Germinal center (tissue), 1 donor: ENCODE measurements around the gene MAP3K14.

ENCODE experiments used
- DNase-seq: peaks from one replicate; pipeline ENCODE4 v3.0.0; 2012; ENCODE audit warnings: mixed read lengths, low spot score

The MAP3K14 gene

GRCh38 chr17:45338996-45339535, 22.2 kb upstream of the MAP3K14 start:
- DNase-seq: no peak

GRCh38 chr17:45338023-45338781, 21.4 kb upstream of the MAP3K14 start:
- DNase-seq: no peak

DNA sequence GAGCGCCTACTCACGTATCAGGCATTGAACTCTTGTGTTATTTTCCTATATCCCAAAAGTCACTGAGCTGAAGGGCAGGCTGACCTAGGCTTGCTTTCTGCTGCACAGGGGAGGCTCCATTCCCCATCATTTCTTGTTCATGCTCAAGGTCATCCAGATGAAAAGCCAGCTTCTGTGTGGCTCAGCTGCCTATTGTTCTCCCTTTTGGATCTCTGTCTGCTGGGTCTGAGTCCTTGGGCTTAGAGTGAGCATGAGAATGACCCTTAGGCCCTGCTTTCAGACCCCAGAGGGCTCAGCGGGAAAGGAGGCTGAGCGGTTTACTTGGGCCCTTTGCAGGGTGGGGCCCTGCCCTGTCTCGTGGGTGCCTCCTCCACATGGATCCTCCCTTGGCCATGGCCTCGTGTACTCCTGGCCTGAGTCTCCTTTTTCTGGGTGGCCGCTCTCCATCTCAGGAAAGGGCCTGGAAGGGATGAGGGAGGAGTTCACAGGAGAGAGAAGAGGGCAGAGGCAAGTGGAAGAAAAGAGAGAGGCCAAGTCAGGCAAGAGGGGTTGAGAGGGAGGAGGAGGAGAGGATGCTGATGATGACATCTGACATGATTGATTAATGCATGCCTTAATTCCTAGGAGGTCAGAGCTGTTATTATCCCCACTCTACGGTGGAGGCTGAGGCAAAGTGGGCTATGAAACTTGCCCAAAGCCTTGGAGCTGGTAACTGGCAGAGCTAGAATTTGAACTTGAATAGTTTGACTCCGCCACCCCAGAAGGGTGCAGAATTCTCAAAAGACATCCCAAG, 19.8 kb upstream of the MAP3K14 start:
- no peak for DNase-seq

DNA sequence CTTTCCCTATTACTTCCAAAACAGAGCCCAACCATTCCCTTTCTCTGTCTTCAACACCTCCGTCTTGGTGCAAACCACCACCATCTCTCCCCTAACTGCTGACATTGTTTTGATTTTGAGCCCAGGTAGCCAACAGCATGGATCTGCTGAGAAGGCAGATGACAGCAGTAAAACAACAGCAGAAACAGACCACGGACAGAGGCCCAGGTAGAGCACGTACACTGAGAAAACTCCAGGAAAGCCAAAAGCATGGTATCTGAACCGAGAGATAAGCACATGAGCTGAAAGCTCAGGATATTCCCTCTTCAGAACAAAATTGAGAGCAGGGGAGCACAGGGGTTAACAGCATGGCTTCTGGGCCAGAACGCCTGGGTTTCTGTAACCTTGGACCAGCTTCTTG, 18.9 kb upstream of the MAP3K14 start:
- DNase-seq: no peak

- no peak for DNase-seq
Observed at GRCh38 chr17:45334701-45335677, 18.2 kb upstream of the MAP3K14 start.

- no peak for DNase-seq
Observed at GRCh38 chr17:45334231-45334630, 17.4 kb upstream of the MAP3K14 start.

DNA sequence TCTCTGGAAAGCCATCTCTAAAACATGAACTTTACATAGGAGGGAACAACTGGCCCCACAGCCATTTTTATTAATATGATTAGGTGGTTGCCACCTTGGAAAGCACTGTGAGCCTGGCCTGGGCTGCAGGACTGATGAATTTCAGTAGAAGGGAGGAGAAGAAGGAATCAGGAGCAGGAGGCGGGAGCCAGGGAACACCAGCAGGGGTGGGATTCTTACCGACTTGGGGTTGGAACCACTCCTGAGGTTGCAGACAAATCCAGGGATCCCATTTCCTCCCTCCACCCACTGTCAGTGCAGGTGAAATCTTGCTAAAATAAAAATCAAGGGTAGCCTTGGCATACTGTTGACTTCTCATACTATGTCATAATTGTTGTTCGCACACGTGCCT, 16.9 kb upstream of the MAP3K14 start:
- no peak for DNase-seq

- no peak for DNase-seq
Observed at GRCh38 chr17:45332989-45333701, 16.3 kb upstream of the MAP3K14 start.

GRCh38 chr17:45332505-45332904, 15.7 kb upstream of the MAP3K14 start:
- no peak for DNase-seq

DNA sequence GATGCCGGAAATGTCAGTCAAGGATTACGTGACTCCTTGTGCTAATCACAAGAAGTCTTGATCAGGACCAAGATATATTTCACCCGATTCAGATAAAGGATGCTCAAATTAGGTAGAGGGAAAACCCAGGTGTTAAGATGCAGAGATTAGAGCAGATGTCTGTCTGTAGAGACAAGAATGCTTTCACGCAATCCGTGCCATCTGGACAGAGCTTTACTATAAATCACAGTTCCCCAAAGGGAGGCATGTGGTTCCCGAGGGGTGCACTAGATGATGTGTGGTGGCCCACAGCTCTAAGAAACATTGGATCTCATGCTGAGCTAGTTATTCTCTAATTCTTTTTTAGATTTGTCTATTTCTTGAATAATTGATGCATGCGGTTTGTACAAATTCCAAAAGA, 9.8 kb upstream of the MAP3K14 start:
- no peak for DNase-seq

DNA sequence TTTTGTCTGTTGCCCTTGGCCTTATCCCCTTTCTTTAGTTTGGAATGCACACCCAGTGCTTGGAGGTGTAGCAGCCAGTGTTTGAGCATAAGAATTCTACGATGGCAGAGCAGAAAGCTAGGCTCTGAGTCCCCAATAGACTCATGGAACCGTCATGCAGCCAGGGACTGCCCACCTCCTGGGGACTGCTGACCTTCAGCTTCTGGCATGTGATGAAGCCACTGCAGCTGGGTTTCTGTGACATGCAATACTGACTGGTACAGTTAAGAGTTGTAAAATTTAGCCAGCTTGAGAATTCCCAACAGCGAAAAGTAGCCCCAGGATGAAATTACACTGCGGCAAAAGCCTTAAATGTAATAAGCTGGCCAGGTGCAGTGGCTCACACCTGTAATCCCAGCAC, 9.0 kb upstream of the MAP3K14 start:
- no peak for DNase-seq

DNA sequence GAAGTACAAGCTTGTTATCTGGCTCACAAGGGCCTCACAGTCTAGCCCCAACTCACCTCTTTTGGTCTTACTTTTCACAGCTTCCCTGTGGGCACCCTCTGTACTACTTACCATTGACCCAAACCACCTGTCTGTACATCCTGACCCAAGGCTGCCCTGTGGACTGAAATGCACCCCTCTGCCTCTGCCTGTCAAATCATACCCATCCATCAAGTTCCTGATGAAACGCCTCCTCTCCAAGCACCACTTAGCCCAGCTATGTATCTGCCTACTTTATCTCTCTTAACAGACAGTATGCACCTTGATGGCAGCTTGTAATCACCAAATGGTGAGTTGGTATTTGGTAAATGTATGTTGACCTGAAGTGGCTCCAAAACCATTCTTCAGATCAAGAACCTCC, 7.5 kb upstream of the MAP3K14 start:
- no peak for DNase-seq

DNA sequence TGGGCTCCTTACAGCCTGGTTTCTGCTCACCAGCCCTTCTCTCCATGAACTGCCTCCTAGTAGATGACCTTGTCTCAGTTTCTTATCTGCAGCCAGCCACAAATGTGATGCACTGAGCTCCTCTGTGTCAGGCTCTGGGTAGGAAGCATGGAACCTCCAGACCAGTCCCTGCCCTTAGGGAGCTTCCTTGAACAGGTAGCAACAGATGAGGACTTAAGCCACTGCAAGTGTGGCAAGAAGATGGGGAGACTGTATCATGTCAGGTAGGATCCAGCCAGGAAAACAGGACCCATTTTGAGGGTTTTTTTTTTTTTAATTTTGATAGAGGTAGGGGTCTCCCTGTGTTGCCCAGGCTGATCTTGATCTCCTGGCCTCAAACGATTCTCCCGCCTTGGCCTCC, 5.3 kb upstream of the MAP3K14 start:
- DNase-seq: no peak

GRCh38 chr17:45320931-45321461, 4.2 kb upstream of the MAP3K14 start:
- DNase-seq: no peak

GRCh38 chr17:45320349-45320930, 3.6 kb upstream of the MAP3K14 start:
- no peak for DNase-seq

DNA sequence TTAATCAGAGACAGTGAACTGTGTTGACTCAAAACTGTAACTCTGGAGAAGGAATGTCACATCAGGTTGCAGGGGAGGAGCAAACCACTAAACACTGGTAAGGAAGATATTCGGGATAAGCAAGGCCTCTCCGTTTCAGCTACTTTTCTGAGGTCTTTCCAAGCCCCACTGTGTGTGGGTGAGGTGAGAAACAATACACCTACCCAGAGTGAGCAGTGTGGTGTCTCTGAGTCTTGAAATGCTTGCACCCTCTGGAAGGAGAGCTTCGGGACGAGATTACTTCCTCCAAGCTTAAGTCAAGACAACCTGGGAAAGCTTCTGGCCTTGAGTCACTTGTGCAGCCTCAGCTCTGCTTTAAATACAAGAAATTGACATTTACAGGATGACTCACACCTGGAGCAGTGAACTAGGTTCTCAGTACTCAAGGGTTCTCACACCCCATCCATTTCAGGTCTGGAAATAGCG, 2.5 kb upstream of the MAP3K14 start:
- DNase-seq: no peak

- DNase-seq: no peak
Observed at GRCh38 chr17:45318561-45319230, 1.9 kb upstream of the MAP3K14 start.

GRCh38 chr17:45317111-45317928, 500 bp upstream of the MAP3K14 start:
- peak; percentile 99 for DNase-seq
